NT2/D1 (cell line): ENCODE measurements around the gene MSANTD4.
"Not testable (repeated sequence)": the region's sequence is repeated elsewhere in the genome, so short reads cannot be mapped to it uniquely, and the experiment has no call there.

Experiments used
- DNase-seq: peaks from one replicate; pipeline ENCODE4 v3.0.0-alpha.2; 2011; ENCODE audit warnings: low read depth, low spot score
- H3K27me3 ChIP-seq: 2 replicates; pipeline ENCODE4 v1.6.0; 2011; ENCODE audit warnings: mild to moderate bottlenecking; ENCODE audit not compliant: insufficient read length, insufficient read depth
- H3K36me3 ChIP-seq: 2 replicates; pipeline ENCODE4 v1.6.1; 2011; ENCODE audit warnings: mild to moderate bottlenecking, low read length, mixed read lengths; ENCODE audit not compliant: insufficient read depth, insufficient read length
- H3K4me1 ChIP-seq: 2 replicates; pipeline ENCODE4 v1.5.1; 2011; ENCODE audit not compliant: insufficient read depth, insufficient read length
- H3K4me3 ChIP-seq: 2 replicates; pipeline ENCODE4 v1.5.1; 2011; ENCODE audit warnings: low read depth; ENCODE audit not compliant: insufficient read length
- H3K9ac ChIP-seq: 2 replicates; pipeline ENCODE4 v1.6.0; 2011; ENCODE audit warnings: low read depth; ENCODE audit not compliant: insufficient read length
- H3K9me3 ChIP-seq: 2 replicates; pipeline ENCODE4 v1.5.1; 2011; ENCODE audit warnings: mild to moderate bottlenecking, low read length; ENCODE audit not compliant: insufficient read depth
- SUZ12 ChIP-seq: IDR thresholded peaks from 2 replicates; pipeline ENCODE4 v1.6.1; 2011; ENCODE audit not compliant: insufficient read length, insufficient read depth; ENCODE audit errors: extremely low read depth
- YY1 ChIP-seq: IDR thresholded peaks from 2 replicates; pipeline ENCODE4 v1.6.1; 2011; ENCODE audit not compliant: insufficient read length, insufficient read depth
- ZNF274 ChIP-seq: IDR thresholded peaks from 2 replicates; pipeline ENCODE4 v1.6.1; 2011; ENCODE audit warnings: mild to moderate bottlenecking, low read depth, low read length

The MSANTD4 gene

GRCh38 chr11:106021967-106022794, at the start of gene MSANTD4:
TSS of gene MSANTD4 (minus strand) at chr11:106022240. CDS start at chr11:106010917, 11,323 bp downstream.
- Histone ChIP-seq H3K27me3 (no peaks in the 10 kb centered on the region), H3K4me3 (peak within 1 kb of the TSS; percentile 86), H3K9me3 (no peaks in the 10 kb centered on the region), H3K4me1 (no peaks in the 10 kb centered on the region), H3K9ac (peak within 1 kb of the TSS; percentile 82), H3K36me3 (peaks cover 7% of the 10 kb centered on the region)
- no peak for TF ChIP-seq SUZ12
- no peak for TF ChIP-seq ZNF274
- TF ChIP-seq YY1: no peak
- peak; percentile 95 for DNase-seq

DNA sequence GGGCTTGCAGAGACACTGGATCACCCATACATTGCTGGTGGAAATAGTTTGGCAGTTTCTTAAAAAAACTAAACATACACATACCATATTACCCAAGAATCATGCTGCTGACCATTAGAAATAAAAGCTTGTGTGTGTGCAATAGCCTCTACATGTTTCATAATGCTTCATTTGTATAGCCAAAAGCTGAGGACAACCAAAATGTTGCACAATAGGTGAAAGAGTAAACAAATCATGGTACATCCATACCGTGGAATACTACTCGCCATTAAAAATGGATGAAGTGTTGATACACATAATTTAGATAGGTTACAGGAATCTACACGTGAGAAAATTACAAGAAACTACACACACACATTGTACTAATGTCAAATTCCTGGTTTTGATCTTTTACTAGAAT, 48.6 kb upstream of the MSANTD4 start:
- H3K27me3 ChIP-seq: no peaks in the 10 kb centered on the region

DNA sequence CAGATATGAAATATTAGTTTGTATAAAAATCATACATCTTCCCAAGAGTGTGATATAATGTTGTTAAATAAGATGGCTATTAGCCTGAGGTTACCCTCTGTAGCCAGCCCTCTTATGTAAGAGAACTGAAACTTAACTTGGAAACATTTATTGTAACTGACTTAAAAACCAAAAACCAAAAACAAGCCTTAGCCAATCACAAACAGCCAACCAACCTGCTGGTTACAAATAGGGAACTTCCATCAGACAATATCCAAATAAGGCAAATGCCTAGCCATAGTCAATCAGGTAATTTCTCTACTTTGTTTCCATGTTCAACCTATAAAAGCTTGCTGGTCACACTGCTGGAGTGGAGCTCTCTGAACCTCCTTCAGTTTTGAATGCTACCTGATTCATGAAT, 41.0 kb upstream of the MSANTD4 start:
- no peak for TF ChIP-seq YY1
- TF ChIP-seq SUZ12: no peak
- no peak for TF ChIP-seq ZNF274
- DNase-seq: no peak

More for the DNA sequence above, 48.6 kb upstream of the MSANTD4 start:
- Histone ChIP-seq H3K4me3 (no peak overlapping the region), H3K9me3 (no peaks in the 10 kb centered on the region), H3K9ac (no peak overlapping the region), H3K36me3 (no peaks in the 10 kb centered on the region), H3K4me1 (no peaks in the 10 kb centered on the region)
- no peak for DNase-seq
- TF ChIP-seq SUZ12 (no peak), ZNF274 (no peak), YY1 (no peak)

DNA sequence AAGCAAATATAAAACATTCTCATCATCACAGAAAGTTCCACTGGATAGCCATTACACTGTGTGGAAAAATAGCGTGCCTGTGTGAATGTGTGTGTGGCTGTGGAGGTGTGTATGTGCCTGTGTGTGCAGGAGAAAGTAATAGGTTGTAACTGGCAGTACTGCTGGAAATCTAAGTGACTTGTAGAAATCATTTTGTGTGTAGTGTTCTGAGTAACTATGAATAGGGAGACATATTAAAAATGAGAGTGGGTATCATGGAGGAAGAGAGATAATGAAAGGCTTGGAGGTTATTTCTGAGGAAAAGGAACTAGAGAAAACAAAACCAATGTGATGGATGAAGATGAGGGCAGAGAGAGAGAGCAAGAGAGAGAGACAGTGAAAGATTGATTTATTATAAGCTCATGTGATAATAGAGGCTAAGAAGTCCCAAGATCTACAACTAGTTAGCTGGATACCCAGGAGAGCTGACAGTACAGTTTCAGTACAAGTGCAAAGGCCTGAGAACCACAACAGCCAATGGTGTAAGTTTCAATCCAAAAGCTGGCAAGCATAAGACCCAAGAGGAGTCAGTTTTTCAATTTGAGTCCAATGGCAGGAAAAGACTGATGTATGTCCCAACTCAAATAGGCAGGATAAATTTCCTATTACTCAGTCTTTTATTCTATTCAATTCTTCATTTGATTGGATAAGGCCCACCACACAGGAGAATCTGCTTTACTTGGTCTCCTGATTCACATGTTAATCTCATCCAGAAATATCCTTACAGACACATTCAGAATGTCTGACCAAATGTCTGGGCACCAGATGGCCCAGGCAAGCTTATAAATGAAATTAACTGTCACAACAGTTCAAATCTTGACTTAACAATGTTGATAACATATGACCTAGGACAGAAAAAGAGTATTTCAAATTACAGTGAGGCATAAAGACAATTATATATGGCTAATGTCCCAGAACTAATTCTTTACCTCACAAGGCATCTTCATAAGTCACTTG, 40.2 kb upstream of the MSANTD4 start:
- no peak for DNase-seq
- H3K27me3 ChIP-seq: no peaks in the 10 kb centered on the region
- no peak overlapping the region for H3K9ac ChIP-seq
- no peaks in the 10 kb centered on the region for H3K9me3 ChIP-seq
- no peak overlapping the region for H3K4me3 ChIP-seq
- H3K4me1 ChIP-seq: no peaks in the 10 kb centered on the region
- no peaks in the 10 kb centered on the region for H3K36me3 ChIP-seq
- no peak for TF ChIP-seq SUZ12
- TF ChIP-seq ZNF274: no peak
- no peak for TF ChIP-seq YY1

More for the DNA sequence above, 41.0 kb upstream of the MSANTD4 start:
- Histone ChIP-seq H3K4me1 (no peaks in the 10 kb centered on the region), H3K9me3 (no peaks in the 10 kb centered on the region), H3K27me3 (no peaks in the 10 kb centered on the region), H3K36me3 (no peaks in the 10 kb centered on the region), H3K4me3 (no peak overlapping the region), H3K9ac (no peak overlapping the region)

DNA sequence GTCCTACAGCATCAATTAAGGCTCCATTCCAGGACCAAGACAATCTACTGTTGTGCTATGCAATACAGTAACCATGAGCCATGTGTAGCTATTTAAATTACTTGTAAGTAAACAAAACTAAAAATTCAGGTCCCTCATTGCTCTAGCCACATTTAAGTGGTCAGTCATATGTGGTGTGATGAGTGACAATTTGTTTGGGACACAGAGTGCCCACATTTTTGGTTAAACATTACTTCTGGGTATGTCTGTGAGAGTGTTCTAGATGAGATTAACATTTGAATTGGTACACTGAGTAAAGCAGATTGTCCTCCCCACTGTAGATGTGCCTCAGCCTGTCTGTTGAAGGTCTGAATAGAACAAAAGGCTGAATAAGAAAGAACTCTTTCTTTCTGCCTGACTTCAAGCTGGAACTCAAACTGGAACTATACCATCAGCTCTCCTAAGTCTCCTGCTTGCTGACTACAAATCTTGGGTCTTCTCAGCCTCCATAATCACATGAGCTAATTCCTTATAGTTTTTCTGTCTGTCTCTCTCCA, 39.3 kb upstream of the MSANTD4 start:
- Histone ChIP-seq H3K4me3 (no peak overlapping the region), H3K9ac (no peak overlapping the region), H3K27me3 (no peaks in the 10 kb centered on the region), H3K36me3 (no peaks in the 10 kb centered on the region), H3K4me1 (no peaks in the 10 kb centered on the region), H3K9me3 (no peaks in the 10 kb centered on the region)
- peak; percentile 42 for DNase-seq
- TF ChIP-seq YY1 (no peak), ZNF274 (no peak), SUZ12 (no peak)

- Histone ChIP-seq H3K9ac (no peak overlapping the region), H3K27me3 (no peaks in the 10 kb centered on the region), H3K4me1 (no peaks in the 10 kb centered on the region), H3K9me3 (no peaks in the 10 kb centered on the region), H3K4me3 (no peak overlapping the region), H3K36me3 (no peaks in the 10 kb centered on the region)
- TF ChIP-seq SUZ12: no peak
- TF ChIP-seq YY1: no peak
- TF ChIP-seq ZNF274: no peak
- DNase-seq: no peak
These were observed 37.6 kb upstream of the MSANTD4 start for GRCh38 chr11:106059617-106060016.

DNA sequence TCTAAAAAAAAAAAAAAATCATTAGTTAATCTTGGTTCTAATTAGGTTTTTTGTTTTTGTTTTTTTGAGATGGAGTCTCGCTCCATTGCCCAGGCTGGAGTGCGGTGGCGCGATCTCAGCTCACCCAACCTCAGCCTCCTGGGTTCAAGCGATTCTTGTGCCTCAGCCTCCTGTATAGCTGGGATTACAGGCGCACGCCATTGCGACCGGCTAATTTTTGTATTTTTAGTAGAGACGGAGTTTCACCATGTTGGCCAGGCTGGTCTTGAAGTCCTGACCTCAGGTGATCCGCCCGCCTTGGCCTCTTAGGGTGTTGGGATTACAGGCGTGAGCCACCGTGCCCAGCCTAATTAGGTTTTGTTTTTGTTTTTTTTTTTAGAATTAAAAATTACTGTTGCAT, 36.3 kb upstream of the MSANTD4 start:
- not testable (repeated sequence) for H3K9ac ChIP-seq, H3K9me3 ChIP-seq, H3K27me3 ChIP-seq, DNase-seq, H3K36me3 ChIP-seq, H3K4me3 ChIP-seq, H3K4me1 ChIP-seq
